ENCODE measurements around the gene CYSTM1. TPM values are rescaled to one million over a fixed set of nuclear protein-coding genes. Genes with fewer than 3 reads are reported as not detected.

The CYSTM1 gene
- total RNA-seq, 1 donor from 2014 or later: 51.6 TPM

DNA sequence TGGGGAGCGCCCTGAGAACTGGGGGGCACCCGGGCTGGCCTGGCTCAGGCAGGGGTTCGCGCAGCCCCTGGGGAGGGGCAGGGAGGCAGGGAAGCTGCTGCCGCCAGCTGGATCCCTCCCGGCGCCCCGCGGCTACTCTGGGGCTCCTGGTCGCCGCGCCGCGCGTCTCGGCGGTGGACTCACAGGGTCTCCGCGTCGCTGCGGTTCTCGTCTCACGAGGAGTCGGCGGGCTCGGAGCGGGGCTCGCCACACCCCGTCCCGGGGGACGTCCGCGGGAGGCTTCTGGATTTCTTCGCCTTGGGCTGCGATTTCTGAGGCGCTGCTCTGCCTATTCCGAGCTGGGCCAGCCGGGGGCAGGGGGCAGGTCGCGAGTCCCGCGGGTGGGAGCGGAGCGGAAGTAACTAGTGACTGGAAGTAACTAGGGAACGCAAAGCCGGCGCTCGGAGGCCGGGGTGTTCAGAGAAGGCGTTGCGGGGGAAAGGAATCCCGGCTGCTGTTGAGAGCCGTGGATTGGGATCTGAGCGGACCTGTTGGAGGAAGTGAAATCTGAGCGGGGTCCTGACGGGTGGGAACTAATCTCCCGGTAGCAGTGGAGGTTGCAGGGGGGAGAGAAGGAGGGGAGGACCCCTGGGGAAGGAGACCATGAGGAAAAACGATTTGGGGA, 511 bp downstream of the CYSTM1 start:
- no peaks in the 10 kb centered on the region for H3K27me3 ChIP-seq
- H3K27ac ChIP-seq: peak overlapping the region; percentile 98
- DNase-seq (ENCODE audit: extremely low spot score in 2 of 2): no peak
- peaks cover 29% of the 10 kb centered on the region for H3K4me1 ChIP-seq
- intact Hi-C loops (cut with DNase I): no loop called here
- H3K9me3 ChIP-seq: no peaks in the 10 kb centered on the region
- peak overlapping the region; percentile 87 to 95 for H3K4me3 ChIP-seq
- H3K36me3 ChIP-seq: no peaks in the 10 kb centered on the region
- TF ChIP-seq, protein P1, sequence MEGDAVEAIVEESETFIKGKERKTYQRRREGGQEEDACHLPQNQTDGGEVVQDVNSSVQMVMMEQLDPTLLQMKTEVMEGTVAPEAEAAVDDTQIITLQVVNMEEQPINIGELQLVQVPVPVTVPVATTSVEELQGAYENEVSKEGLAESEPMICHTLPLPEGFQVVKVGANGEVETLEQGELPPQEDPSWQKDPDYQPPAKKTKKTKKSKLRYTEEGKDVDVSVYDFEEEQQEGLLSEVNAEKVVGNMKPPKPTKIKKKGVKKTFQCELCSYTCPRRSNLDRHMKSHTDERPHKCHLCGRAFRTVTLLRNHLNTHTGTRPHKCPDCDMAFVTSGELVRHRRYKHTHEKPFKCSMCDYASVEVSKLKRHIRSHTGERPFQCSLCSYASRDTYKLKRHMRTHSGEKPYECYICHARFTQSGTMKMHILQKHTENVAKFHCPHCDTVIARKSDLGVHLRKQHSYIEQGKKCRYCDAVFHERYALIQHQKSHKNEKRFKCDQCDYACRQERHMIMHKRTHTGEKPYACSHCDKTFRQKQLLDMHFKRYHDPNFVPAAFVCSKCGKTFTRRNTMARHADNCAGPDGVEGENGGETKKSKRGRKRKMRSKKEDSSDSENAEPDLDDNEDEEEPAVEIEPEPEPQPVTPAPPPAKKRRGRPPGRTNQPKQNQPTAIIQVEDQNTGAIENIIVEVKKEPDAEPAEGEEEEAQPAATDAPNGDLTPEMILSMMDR (IDR thresholded peaks at IDR 0.05): no peak
- TF ChIP-seq POLR2A (IDR thresholded peaks at IDR 0.05) (no peak), POLR2AphosphoS5 (IDR thresholded peaks at IDR 0.05; ENCODE audit: insufficient read depth in 1 of 2, low read depth in 1 of 2) (no peak)

DNA sequence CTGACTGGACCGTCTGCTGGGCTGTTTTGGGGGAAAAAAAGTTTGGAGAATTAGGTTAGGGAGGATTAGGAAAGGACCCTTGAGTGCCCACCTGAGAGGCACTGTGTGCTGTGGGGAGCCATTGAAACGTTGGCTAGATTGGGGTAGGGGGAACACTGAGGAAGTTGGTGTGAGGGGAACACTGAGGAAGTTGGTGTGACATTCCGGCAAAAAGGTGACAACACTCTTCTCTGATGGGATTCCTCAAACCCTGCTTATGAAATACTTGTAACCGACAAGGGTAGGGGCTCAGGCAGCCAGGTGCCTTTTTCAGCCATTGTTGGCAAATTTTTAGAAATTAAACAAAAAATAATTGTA, 1.0 kb downstream of the CYSTM1 start:
- H3K9me3 ChIP-seq: no peaks in the 10 kb centered on the region
- intact Hi-C loops (cut with DNase I): no loop called here
- H3K4me1 ChIP-seq: peaks cover 29% of the 10 kb centered on the region
- TF ChIP-seq POLR2A (IDR thresholded peaks at IDR 0.05): no peak
- no peak for TF ChIP-seq POLR2AphosphoS5 (IDR thresholded peaks at IDR 0.05; ENCODE audit: insufficient read depth in 1 of 2, low read depth in 1 of 2)
- TF ChIP-seq, protein P1 (IDR thresholded peaks at IDR 0.05): no peak
- DNase-seq (ENCODE audit: extremely low spot score in 2 of 2): no peak
- no peaks in the 10 kb centered on the region for H3K36me3 ChIP-seq
- H3K4me3 ChIP-seq: peak overlapping the region; percentile 87 to 95
- peak overlapping the region; percentile 98 for H3K27ac ChIP-seq
- no peaks in the 10 kb centered on the region for H3K27me3 ChIP-seq

DNA sequence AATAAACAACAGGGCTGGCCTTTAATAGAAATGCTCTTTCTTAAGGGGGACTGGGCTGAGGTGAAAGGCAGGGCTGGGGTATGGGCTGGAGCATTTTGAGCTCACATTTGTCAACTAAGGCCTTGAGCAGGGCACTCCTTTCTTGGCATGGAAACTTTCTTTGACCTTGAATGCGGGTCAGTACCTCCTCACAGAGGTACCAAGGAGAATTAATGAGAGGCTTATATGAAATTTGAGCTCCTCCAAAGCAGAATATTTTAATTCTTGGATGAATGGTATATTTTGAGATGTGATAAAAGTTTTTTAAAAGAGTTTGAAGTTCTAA, 3.1 kb downstream of the CYSTM1 start:
- peak overlapping the region; percentile 87 for H3K27ac ChIP-seq
- no peak overlapping the region for H3K4me3 ChIP-seq
- TF ChIP-seq POLR2A (IDR thresholded peaks at IDR 0.05): no peak
- TF ChIP-seq, protein P1 (IDR thresholded peaks at IDR 0.05): no peak
- no peak for TF ChIP-seq POLR2AphosphoS5 (IDR thresholded peaks at IDR 0.05; ENCODE audit: insufficient read depth in 1 of 2, low read depth in 1 of 2)
- H3K27me3 ChIP-seq: no peaks in the 10 kb centered on the region
- H3K9me3 ChIP-seq: no peaks in the 10 kb centered on the region
- no peak for DNase-seq (ENCODE audit: extremely low spot score in 2 of 2)
- peaks cover 41% of the 10 kb centered on the region for H3K4me1 ChIP-seq
- intact Hi-C loops (cut with DNase I): no loop called here
- no peaks in the 10 kb centered on the region for H3K36me3 ChIP-seq

DNA sequence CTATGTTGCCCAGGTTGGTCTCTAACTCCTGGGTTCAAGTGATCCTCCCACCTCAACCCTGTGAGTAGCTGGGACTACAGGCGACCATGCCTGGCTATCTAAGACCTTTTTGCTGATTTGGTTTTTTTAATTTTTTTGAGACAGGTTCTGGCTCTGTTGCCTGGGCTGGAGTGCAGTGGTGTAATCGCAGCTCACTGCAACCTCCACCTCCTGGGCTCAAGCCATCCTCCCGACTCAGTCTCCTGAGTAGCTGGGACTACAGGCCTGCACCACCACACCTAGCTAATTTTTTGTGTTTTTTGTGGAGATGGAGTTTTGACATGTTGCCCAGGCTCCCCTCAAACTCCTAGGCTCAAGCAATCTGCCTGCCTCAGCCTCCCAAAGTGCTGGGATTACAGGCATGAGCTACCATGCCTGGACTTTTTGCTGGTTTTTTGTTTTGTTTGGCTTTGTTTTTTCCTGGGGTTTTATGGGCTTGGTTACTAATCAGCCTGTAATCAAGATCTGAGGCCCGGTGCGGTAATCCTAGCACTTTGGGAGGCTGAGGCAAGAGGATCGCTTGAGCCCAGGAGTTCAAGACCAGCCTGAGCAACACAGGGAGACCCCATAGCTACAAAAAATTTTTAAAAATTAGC, 3.6 kb downstream of the CYSTM1 start:
- DNase-seq (ENCODE audit: extremely low spot score in 2 of 2): no peak
- Histone ChIP-seq H3K9me3 (no peaks in the 10 kb centered on the region), H3K4me3 (no peak overlapping the region), H3K27me3 (no peaks in the 10 kb centered on the region), H3K36me3 (no peaks in the 10 kb centered on the region), H3K4me1 (peaks cover 47% of the 10 kb centered on the region), H3K27ac (peak overlapping the region; percentile 87)
- intact Hi-C loops (cut with DNase I): no loop called here
- no peak for TF ChIP-seq POLR2AphosphoS5 (IDR thresholded peaks at IDR 0.05; ENCODE audit: insufficient read depth in 1 of 2, low read depth in 1 of 2)
- TF ChIP-seq, protein P1 (IDR thresholded peaks at IDR 0.05): no peak
- no peak for TF ChIP-seq POLR2A (IDR thresholded peaks at IDR 0.05)

DNA sequence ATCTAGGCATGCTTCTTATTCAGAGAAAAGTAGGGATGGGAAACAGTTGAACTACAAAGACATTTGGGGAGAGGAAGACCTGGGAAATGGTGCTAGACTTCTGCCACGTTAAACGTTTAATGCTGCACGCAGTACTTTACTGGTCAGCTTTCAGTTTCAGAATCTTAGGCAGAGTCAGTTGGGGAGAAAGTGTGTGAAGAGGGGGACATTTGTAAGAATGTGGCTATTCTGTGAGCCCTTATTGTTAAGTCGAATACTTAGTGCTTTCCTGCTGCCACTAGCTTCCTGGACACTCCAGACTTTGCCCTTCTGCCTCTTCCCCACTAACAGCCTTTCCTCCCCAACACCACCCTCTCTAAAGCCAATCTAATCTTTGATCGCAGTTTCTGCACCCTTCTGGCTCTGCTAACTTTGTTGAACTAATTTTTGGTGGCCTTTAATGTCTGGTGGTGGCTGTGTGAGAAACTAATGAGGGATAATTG, 6.1 kb downstream of the CYSTM1 start:
- peaks cover 36% of the 10 kb centered on the region for H3K4me1 ChIP-seq
- H3K4me3 ChIP-seq: no peak overlapping the region
- no peak for DNase-seq (ENCODE audit: extremely low spot score in 2 of 2)
- no peaks in the 10 kb centered on the region for H3K36me3 ChIP-seq
- intact Hi-C loops (cut with DNase I): no loop called here
- H3K27me3 ChIP-seq: no peaks in the 10 kb centered on the region
- no peaks in the 10 kb centered on the region for H3K9me3 ChIP-seq
- TF ChIP-seq, protein P1 (IDR thresholded peaks at IDR 0.05): no peak
- TF ChIP-seq POLR2A (IDR thresholded peaks at IDR 0.05) (no peak), POLR2AphosphoS5 (IDR thresholded peaks at IDR 0.05; ENCODE audit: insufficient read depth in 1 of 2, low read depth in 1 of 2) (no peak)
- H3K27ac ChIP-seq: peak overlapping the region; percentile 37
